HTERT RPE-1 (cell line): ENCODE measurements around the gene RGL3.
"Not testable (repeated sequence)": the region's sequence is repeated elsewhere in the genome, so short reads cannot be mapped to it uniquely, and the experiment has no call there.

Source experiments
- in situ Hi-C: fragments of 300-500 bp; cut with MboI; formaldehyde crosslinking; loops from 4 replicates; pipeline ENCODE4 v1.14.3; 2020; ENCODE audit warnings: low sequenced_read_pairs

RGL3 gene

GRCh38 chr19:11421371-11422098 is 2.4 kb upstream of the RGL3 start:
- in situ Hi-C loops: no loop called here

DNA sequence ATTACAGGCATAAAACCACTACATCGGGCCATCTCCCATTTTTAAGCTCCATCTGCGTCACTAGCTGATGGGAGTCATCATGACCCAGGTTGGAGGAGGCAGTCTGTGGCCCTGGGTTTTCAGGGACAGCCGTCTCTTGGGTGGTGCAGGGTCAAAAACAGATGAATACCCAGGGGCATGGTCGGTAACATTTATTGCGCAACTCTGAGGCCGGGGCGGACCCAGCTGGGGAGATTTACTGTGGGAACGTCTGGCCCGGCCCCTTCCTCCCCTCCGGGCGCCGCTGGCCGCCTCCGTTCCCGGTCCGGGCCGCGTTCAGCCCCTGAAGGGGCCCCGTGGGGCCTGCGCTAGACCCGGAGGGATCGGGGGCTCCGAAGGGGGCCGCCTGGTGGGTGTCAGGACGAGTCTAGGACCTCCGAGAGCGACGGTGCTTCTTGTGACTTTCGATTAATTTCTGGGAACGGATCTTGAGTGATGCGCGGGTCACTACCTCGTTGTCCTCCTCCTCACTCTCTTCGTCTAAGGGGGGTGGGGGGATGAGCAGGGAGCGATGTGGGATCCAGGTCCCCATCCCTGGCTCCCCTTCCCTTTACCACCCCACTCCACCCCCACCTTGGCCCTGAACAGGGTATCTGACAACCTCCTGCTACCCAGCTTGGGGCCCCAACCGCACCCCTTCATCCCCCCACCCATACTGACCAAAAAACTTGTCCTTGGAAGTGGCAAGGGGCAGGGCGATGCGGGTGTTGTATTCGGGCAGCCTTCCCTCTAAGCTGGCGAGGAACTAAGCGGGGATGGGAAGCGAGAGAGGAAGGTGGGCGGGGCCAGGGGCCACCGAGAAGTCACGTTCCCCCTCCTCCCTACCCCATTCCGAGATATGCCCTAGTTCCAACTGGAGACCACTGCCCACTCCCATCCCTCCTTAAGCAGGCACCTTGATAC is 1.6 kb upstream of the RGL3 start:
- in situ Hi-C loops: no loop called here

DNA sequence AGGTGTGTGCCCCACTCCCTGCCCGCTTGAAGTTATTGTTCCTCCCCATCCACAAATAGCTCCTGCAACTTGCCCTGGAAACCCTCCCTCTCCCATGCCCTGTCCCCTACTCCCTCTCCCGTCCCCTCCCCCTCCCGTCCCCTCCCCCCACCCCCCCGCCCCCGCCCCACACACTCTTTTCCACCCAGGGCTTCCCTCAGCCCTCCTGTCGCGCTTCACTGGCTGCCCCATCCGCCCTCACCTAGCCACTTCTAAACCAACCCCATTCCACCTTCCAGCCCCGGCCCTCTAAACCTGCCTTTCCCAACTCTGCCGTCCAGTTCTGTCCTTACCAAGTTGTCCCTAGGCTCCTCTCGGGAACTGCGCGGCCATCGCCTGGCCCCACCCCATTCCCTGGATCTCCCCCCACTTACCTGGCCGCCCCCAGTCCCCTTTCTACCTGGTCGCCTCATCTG is 993 bp downstream of the RGL3 start:
- in situ Hi-C loops: no loop called here

GRCh38 chr19:11416346-11417052 is 2.6 kb downstream of the RGL3 start:
- in situ Hi-C loops: no loop called here

DNA sequence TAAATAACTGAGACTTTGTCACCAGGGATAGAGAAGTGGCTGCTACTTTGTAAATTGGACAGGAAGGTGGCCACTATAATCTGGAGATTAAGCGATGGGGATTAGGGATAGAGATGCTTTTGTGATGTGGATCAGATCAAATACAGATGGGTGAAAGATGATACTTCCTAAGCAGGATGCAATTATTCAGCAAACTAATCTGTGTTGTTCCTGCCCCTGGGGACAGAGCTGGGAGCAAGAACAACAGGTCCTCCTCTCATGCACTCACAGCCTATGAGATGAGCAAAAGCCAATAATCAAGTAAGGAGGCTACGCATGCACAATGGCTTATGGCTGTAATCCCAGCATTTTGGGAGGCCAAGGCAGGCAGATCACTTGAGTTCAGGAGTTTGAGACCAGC is 4.6 kb downstream of the RGL3 start:
- in situ Hi-C loops: no loop called here

DNA sequence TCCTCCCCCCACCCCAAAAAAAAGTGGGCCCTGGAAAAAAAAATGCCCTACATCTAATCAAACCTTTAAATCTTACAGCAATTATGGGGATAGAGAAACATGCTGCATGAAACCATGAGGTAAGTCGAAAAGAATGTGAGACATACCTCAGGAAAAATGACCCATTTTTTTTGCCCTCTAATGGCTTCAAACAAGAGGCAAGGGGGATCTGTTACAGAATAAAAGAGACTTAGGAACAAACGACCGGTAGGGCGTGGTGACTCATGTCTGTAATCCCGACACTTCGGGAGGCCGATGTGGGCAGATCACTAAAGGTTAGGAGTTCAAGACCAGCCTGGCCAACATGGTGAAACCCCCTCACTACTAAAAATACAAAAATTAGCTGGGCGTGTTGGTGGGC is 8.4 kb downstream of the RGL3 start:
- in situ Hi-C loops: no loop called here

DNA sequence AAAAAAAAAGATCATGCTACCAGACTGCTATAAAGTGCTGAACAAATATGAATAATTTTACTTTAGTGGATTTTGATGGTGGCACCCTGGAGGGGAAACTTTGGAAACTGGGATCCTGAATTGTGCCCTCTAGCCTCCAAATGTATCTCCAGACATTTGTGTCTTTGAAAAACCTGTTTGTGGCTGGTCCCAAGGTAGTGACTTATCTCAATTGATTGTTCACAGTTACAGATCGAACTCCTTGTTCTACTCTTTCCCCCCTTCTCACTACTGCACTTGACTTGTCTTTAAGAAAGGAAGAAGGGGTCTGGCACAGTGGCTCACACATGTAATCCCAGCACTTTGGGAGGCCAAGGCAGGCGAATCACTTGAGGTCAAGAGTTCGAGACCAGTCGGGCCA is 10.5 kb downstream of the RGL3 start:
- in situ Hi-C loops: no loop called here

GRCh38 chr19:11406703-11407236 is 12.3 kb downstream of the RGL3 start:
- in situ Hi-C loops: not testable (repeated sequence)

DNA sequence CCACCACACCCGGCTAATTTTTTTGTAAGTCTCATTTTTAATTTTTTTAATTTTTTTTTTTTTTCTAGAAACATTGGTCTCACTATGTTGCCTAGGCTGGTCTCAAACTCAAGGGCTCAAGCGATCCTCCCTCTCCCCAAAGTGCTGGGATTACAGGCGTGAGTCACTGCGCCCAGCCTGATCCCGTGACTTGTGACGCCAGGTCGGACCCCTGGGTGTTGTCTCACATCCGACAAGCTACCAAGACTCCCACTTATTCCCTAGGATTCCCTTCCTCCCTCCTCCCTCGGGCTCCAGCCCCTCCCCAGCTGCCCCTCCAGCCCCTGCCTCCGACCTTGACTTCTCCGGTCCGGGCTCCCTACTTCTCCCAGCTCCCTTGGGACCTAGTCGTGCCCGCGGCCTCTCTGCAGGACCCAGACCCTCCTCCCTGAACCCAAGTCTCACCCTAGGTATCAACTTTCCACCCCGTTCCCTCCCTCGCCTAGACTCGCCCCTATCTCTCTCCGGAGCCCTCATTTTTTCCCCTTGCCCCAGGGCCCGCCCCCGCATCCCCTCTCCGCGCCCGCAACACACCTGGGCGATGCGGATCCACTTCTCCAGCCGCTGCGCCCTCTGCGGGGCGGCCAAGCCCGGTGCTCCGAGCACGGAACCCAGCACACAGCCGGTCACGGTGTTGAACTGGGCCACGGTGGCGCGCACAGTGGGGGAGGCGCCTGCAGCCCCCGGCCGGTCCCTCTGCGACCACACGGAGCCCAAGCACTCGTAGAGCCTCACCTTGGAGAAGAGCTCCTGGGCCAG is 13.1 kb downstream of the RGL3 start:
- in situ Hi-C loops: no loop called here

DNA sequence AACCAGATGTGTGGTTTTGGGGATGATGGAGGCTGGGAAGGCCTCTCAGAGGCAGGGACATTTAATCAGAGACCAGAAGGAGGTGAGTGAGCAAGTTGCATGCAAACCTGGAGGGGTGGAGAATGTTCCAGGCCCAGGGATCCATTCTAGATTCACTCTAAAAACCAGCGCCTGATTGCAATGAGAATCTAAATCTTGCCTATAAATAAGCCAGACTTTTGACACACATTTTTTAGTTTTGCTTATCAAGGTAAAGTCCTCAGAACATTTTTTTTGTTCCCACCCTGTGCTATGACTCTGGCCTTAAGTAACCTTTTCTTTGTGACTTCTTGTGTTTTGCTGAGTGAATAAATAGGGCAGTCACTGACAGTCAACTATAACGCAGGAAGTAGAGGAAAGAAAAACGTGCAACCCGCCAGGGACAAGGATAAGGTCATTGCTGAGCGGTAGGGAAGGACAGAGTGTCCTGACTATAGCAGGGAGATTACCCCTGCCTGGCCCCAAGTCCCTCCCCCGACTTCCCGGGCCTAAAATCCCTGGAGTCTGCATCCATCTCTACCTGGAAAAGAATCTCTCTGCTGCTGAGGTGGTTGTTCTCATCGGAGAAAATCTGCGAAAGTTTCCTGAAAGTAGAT is 14.4 kb downstream of the RGL3 start:
- in situ Hi-C loops: no loop called here

- in situ Hi-C loops: no loop called here
These were observed 17.1 kb downstream of the RGL3 start for GRCh38 chr19:11401808-11402543.

DNA sequence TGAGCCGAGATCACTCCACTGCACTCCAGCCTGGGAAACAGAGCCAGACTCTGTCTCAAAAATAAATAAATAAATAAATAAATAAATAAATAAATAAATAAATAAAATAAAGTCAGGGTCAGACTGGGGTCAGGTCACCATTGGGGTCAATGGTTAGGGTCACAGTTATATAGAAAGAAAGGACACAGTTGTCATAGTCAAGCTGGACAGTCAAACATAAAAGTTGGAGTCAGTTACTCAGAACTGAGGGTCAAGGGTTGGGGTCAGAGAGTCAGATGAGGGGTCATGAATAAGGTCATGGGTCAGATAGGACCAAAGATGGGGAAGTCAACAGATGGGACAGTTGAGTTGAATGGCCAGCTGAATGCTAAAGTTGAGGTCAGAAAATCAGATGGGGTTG is 18.3 kb downstream of the RGL3 start:
- in situ Hi-C loops: no loop called here

DNA sequence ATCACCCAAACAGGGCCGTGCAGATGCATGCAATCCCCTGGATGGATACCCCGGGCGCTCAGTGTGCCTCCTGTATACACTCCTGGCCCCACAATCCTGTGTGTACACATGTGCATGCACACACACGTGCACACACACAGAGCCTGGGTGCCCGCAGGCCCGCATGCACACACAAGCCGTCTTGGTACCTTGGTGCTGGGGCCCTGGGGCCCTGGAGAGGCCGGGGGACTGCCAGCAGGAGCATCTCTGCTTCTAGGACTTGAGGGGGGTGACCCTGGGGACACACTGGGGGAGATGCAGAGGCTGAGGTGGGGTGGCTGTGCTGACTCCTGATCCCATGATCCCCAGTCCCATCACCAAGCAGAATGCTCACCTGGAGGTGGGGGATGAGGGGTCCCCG is 19.4 kb downstream of the RGL3 start:
- in situ Hi-C loops: no loop called here

- in situ Hi-C loops: no loop called here
These were observed 22.0 kb downstream of the RGL3 start for GRCh38 chr19:11397089-11397610.

DNA sequence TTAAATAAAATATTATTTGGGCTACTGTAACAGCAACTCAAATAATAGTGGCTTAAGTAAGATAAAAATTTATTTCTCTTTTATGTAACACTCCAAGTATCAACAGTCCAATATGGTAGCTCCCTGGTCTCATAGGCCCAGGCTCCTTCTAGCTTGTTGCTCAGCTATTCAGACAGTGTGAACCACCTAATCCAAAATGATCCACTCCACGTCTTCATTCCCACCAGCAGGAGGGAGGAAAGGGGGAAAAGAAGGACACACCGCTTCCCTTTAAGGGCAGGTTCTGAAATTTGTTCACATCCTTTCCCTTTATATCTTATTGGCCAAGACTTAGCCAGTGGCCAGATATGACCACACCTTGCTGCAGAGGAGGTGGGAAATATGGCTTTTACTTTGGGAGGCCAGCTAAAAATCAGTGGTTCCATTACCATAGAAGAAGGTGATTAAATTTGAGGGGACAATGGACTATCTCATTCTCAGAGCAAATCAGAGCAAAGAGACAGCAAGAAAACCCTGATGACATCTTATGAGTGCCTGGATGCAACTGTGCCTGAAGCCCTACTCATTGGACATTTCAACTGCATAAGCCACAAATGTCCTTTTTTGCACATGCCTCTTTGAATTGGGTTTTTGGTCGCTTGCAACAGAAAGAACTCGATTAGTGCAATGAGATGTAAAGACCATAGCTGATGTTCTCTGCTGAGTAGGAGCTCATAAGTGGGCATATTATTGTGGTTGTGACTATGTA is 28.0 kb downstream of the RGL3 start:
- in situ Hi-C loops: no loop called here

DNA sequence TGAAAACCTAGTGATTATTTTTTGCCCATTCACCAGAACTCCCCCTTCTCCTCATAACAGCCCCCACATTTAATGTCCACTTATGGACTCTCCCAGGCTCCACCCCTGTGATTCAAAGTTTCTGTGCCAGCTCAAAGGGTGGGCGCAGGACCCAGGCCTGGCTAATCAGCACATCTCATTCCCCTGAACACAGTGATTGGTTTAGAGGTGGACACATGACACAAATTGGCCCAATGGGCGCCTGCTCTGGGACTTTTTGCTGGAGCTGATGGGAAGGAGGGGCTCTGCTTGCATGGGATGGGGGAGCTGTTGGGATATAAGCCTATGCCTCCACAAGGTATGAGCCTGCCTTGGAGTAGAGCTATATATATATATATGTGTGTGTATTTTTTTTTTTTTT is 28.8 kb downstream of the RGL3 start:
- in situ Hi-C loops: no loop called here

GRCh38 chr19:11387162-11388034 is 31.7 kb downstream of the RGL3 start:
- in situ Hi-C loops: no loop called here
